GM04503 (cell line): ENCODE measurements around the gene ADGRL2.
A peak's percentile ranks its signal among the peaks of the same experiment; 100 is the strongest.

Experiments used
- DNase-seq: peaks from one replicate; pipeline ENCODE4 v3.0.0-alpha.2; 2012; ENCODE audit warnings: low read depth

ADGRL2 gene

GRCh38 chr1:81806432-81806770 is 5.7 kb downstream of the ADGRL2 start:
- DNase-seq = no peak

DNA sequence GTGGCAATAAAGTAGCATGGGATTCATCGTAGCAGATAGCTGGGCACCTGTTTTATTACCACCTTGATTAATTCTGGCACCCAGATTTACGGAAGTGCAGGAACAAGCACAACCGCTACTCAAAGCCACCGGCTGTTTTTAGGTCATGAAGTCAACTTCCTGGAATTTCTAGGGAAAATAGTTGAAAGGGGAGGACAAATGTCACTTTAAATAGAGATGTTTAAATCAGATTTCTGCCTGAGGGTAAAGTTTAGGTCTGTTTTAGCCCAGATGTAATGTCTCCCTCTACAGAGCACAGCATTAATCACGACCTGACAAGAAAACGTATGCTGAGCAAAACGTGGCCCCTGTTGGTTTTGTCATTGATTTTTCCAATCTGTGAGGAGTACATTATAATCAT is 8.0 kb downstream of the ADGRL2 start:
- DNase-seq = no peak

GRCh38 chr1:81809808-81810207 is 9.1 kb downstream of the ADGRL2 start:
- no peak for DNase-seq

DNA sequence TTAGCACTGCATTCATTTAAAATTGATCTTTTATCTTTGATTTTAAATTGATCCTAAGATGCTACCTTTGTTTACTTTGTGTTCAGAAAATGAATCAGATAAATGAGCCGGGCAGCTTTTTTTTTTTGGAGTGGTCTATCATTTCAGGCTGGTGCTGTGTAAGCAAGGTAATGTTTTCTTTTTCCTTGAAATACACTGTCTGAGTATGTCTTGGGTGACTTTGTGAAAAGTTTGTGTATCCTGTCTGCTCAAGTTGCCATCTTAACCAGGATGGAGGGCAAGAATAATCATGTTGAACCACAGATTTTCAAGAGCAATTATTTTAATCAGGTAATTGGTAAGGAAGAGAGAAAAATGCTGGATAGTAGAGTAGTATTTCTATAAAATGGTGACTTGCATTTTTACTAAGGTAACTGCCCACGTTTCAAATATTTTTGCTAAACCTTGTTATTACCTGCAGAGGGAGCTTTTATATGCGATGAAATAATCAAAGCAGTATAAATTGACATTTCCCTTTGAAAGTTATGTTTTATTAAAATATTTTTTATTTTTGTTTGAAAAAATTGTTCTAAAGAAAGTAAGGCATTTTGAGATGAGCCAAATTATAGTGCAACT is 11.1 kb downstream of the ADGRL2 start:
- DNase-seq = no peak

GRCh38 chr1:81812712-81813111 is 12.0 kb downstream of the ADGRL2 start:
- DNase-seq = no peak

DNA sequence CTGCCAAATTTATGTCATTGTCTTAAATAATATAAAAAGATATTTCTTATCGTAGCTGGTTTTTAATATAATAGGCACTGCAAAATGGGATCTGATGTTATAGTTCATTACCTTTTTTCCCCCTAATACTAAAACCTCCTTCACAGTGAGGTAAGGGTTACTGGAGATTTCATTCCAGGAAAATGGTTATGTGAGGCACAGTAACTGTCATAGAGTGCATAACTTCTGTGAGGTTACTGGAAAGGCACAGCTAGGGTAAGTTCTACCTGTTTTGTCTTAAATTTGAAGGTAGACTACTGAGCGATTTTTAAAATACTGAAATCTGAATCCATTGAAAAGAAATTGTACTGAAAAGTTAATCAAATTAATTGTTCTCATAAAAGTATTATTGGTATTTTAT is 13.0 kb downstream of the ADGRL2 start:
- DNase-seq = no peak

DNA sequence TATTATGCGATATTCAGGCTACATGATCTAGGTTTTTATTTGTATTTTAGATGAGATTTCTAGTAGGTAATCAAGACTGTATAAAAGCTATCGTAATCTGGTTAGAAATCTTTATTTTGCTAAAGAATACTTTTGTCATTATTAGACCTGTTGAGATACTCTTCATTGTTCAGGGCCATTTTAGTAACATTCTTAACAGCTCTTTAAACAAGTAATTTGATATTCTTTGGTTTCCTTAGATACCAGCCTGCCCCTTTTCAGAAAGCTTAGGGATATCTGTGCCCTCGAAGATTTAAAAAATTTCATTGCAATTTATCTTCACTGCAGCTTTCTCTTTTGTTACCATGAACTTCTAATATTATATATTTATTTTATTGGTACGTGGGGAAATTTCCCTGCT is 18.9 kb downstream of the ADGRL2 start:
- no peak for DNase-seq

DNA sequence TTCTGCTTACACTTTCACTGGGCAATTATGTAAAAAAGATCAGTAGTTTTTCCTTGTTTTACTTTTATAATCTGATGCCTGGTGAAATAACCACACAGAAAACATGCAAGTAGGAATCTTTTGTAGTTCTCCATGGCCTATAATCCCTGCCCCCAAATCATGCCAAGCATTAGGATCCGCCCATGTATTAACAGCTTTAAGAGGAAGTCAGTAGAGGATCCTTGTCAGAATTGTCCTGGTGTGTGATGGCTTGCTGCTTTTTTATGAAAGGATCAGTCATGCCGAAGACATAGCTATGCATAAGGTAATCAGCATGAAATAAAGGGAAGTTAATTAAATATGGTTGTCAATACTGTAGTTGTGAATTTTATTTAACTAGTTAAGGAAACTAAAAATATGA is 20.0 kb downstream of the ADGRL2 start:
- DNase-seq = no peak

DNA sequence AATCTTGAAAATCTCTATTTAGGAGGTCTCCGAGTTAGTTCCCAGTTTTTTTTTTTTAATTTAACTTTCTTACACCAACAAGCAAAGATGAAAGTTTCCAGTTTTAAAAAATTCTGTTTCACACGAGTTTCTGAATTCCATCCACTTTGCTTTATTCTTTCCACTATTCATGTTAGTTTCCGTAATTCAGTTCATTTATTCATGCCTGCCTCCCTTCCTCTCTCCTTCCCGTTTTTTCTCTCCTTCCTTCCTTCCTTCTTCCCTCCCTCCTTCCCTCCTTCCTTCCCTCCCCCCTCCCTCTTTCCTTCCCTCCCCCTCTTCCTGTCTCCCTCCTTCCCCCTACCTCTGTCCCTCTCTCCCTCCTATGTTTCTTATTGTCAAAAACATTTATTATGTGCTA is 22.3 kb downstream of the ADGRL2 start:
- DNase-seq = no peak

- no peak for DNase-seq
These were observed 24.0 kb downstream of the ADGRL2 start for GRCh38 chr1:81824759-81825158.

GRCh38 chr1:81827942-81828341 is 27.2 kb downstream of the ADGRL2 start:
- no peak for DNase-seq

GRCh38 chr1:81832573-81832972 is 31.8 kb downstream of the ADGRL2 start:
- DNase-seq = peak; percentile 44

- no peak for DNase-seq
These were observed 33.0 kb downstream of the ADGRL2 start for GRCh38 chr1:81833722-81834121.

GRCh38 chr1:81834268-81834667 is 33.5 kb downstream of the ADGRL2 start:
- DNase-seq = no peak

- peak; percentile 12 for DNase-seq
These were observed 34.4 kb downstream of the ADGRL2 start for GRCh38 chr1:81834921-81835698.

- no peak for DNase-seq
These were observed 35.4 kb downstream of the ADGRL2 start for GRCh38 chr1:81836007-81836626.

DNA sequence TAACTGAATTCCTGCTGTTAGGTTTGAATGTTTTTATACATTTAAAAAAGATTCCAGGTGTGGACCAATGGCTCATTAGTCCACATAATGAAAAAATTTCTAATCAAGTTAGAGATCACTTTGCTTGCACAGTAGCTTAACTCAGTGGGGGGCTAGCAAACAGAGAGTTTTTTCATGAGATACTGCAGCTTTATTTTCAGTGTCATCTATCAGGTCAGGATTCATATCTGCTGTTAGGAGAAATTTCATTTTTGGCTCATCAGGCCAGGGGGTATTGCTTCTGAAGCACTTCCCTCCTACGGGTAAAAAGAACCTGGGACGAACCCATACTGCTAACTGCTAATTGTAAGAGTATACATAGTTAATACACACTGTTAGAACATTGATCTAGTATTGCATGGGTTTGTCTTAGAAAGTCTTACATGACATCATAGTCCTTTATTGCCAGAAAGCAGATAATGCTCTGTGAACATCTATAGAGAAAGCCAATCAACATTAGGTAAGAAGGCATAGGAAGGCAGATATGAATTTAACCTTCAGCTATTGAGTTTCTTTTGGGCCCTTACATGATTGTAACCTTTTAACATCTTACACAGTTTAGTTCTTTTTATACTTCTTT is 38.0 kb downstream of the ADGRL2 start:
- no peak for DNase-seq

DNA sequence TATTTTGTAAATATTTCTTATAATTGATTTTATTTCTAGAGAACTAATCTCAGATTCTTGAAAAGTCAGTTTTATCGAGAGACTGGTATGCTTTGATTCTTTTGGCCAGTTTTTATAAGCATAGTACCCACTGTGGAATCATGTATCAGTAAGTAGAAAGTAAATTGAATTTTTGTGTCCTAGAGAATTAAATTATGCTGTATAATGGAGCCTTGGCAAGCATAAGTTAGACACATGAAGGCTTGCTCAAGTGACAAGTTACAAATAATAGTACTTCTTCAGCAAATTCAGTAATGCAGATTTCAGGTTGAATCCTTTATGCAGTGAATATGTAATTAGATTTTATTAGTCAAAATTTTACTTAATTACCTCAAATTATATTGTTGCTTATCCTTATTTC is 40.1 kb downstream of the ADGRL2 start:
- DNase-seq = no peak

GRCh38 chr1:81841795-81842194 is 41.1 kb downstream of the ADGRL2 start:
- no peak for DNase-seq

GRCh38 chr1:81844477-81844876 is 43.7 kb downstream of the ADGRL2 start:
- no peak for DNase-seq

- DNase-seq = no peak
These were observed 45.9 kb downstream of the ADGRL2 start for GRCh38 chr1:81846630-81847029.

GRCh38 chr1:81847063-81847462 is 46.3 kb downstream of the ADGRL2 start:
- no peak for DNase-seq
